Inferior parietal cortex (tissue), 1 donor: ENCODE results near the gene MAP1A.
"Not testable (repeated sequence)": the region's sequence is repeated elsewhere in the genome, so short reads cannot be mapped to it uniquely, and the experiment has no call there.

Source experiments
- DNase-seq: peaks from one replicate; pipeline ENCODE4 v3.0.0-alpha.2; 2016; ENCODE audit errors: extremely low spot score

MAP1A gene

GRCh38 chr15:43529587-43530345 lies 12.4 kb downstream of the MAP1A start:
- no peak for DNase-seq

DNA sequence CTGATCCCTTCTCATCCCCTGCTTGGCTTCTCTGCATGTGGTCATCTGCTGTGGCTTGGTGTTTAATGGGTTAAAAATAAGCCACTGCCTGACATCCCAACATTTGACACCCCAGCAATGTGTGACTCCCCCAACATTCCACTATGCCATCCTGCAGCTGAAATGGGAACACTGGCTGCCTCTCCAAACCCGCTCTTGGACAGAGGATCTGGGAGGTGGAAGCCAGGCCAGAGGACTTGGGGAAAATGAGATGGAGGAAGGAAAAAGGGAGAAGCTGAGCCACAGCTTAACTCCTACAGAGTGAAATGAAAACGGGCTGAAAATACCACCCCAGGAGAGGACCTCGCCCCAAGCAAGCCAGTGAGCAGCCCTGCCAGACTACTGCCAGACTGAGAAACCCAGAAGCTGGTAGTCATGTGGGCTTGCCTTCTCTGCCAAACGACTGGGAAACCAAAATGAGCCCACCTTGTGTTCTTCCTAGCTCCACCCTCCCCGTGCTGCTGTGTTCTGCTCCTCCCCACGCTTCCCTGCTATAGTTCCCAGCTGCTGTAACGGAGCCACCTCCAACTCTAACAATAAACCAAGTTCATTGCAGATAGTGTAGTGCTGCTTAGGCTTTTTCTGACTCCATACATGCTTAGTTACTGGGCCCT lies 13.7 kb downstream of the MAP1A start:
- no peak for DNase-seq

- DNase-seq: not testable (repeated sequence)
Observed at GRCh38 chr15:43532826-43533225, 15.4 kb downstream of the MAP1A start.

DNA sequence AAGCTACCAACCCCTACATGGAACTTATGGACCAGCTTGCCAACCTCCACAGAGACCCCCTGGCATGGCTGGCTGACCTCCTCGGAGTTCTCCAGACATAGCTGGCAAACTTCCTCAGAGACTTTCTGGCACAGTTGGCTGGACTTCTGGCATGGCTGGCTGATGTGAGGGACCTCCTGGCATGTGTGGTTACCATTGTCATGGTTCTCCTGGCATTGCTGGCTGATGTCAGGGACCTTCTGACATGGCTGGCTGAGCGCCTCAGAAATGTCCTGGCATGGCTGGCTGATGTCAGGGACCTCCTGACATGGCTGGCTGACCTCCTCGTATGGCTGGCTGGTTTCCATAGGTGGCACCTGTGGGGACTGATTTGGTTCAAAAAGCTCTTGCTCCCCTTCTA lies 17.5 kb downstream of the MAP1A start:
- no peak for DNase-seq

GRCh38 chr15:43538091-43538490 lies 20.7 kb downstream of the MAP1A start:
- DNase-seq: no peak

DNA sequence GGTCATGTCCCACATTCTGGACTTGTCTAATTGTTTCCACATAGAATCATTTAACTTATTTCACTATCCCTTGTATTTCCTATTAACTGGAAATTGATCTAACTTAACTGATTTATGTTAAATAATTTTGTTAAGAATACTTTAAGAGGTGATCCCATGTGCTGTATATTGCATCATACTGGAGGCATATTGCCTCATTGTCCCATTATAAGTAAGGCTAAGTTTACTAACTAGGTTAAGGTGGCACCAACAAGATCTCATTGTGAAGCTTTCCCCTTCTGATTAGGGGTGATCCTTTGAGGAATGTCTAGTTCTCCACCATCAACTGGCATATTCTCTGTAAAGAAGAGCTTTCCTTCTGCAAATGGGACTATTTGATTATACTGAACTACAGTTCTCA lies 24.4 kb downstream of the MAP1A start:
- DNase-seq: no peak

- no peak for DNase-seq
Observed at GRCh38 chr15:43544266-43544665, 26.9 kb downstream of the MAP1A start.

DNA sequence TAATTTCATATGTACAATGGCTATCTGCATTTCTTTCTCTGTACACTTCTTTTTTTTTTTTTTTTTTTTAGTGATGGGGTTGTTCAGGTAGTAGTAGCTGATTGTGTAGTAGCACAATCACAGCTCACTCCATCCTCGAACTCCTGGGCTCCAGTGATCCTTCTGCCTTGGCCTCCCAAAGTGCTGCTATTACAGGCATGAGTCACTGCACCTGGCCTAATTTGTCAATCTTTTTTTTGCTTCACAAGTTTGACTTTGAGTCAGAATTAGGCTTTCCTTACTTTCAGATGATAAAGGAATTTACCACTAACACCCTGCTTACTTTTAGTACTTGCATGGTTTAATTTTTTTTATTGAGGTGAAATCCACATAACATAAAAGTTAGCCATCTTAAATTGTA lies 28.0 kb downstream of the MAP1A start:
- no peak for DNase-seq

DNA sequence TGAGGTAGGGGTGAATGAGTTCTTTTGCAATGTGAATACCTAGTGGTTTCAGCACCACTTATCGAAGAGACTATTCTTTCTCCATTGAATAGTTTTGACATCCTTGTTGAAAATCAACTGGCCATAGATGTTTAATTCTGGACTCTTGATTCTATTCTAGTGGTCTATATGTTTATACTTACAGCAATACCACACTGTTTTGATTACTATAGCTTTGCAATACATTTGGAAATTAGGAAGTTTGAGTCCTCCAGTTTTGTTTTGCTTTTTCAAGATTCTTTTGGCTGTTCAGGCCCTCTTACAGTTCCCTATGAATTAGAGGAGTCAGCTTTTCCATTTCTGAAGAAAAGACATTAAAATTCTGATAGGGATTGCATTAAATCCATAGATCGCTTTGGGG lies 30.1 kb downstream of the MAP1A start:
- no peak for DNase-seq

DNA sequence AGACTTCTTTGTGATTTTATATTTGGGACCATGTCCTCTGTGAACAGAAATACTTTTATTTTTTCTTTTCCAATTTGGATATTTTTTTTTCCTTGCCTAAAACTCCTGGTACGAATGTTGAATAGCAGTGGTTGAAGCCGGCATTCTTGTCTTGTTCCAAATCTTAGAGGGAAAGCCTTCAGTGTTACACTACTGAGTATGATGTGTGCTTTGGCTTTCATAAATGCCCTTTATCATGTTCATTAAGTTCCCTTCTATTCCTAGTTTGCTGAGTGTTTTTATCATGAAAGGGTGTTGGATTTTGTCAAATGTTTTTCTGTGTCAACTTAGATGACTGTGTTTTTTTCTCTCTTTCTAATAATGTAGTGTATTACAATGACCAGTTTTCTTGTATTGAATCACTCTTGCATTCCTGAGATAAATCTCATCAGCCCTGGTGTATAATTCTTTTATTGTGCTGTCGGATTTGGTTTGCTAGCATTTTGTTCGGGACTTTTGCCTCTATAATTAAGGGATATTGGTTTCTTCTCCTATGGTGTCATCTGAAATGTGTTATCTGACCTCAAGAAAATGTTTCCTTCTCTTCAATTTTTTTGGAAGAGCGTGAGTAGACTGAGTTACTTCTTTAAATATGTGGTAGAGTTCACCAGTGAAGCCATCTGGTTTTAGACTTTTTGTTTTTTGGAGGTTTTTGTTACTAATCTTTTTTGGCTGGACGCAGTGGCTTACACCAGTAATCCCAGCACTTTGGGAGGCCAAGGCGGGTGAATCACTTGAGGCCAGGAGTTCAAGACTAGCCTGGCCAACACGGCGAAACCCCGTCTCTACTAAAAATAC lies 33.3 kb downstream of the MAP1A start:
- no peak for DNase-seq

DNA sequence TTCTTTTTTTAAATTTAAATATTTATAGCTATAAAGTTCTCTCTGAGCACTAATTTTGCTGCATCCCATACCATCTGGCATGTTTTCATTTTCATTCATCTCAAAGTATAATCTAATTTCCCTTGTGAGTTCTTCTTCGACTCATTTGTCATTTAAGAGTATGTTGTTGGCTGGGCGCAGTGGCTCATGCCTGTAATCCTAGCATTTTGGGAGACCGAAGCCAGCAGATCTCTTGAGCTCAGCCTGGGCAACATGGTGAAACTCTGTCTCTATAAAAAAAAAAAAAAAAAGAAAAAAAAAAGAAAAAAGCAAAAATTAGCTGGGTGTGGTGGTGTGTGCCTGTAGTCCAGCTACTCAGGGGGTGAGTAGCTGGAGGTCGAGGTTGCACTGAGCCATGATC lies 34.8 kb downstream of the MAP1A start:
- DNase-seq: no peak

- DNase-seq: no peak
Observed at GRCh38 chr15:43552986-43553385, 35.6 kb downstream of the MAP1A start.

- not testable (repeated sequence) for DNase-seq
Observed at GRCh38 chr15:43562753-43563152, 45.3 kb downstream of the MAP1A start.

- not testable (repeated sequence) for DNase-seq
Observed at GRCh38 chr15:43563793-43564192, 46.4 kb downstream of the MAP1A start.

DNA sequence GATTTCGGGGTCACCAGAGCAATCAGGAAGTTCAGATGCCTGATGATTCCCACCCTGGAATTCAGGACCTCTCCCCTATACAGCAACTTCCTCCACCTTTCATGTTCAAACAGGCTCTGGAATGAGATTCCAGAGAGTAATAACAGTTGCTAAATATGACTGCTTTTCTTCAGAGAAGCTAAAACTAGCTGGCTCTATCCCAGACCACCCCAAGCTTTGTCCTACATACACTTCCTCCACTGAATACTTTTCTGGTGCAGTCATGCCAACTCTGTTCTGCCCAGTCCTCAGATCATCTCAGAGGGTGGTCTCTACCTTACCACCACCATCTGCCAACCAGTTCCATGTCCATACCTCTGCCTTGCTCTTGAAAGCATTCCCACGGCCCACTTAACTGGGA lies 49.2 kb downstream of the MAP1A start:
- not testable (repeated sequence) for DNase-seq

- not testable (repeated sequence) for DNase-seq
Observed at GRCh38 chr15:43574607-43575006, 57.2 kb downstream of the MAP1A start.
